ENCODE measurements around the gene ICAM2.
"Not testable (repeated sequence)": the region's sequence is repeated elsewhere in the genome, so short reads cannot be mapped to it uniquely, and the experiment has no call there.

The ICAM2 gene

GRCh38 chr17:64042700-64043485 lies 22.5 kb upstream of the ICAM2 start:
- DNase-seq = no peak

- DNase-seq = no peak
Observed at GRCh38 chr17:64041912-64042311, 21.5 kb upstream of the ICAM2 start.

- DNase-seq = no peak
Observed at GRCh38 chr17:64040206-64040605, 19.8 kb upstream of the ICAM2 start.

- DNase-seq = no peak
Observed at GRCh38 chr17:64039106-64039400, 18.6 kb upstream of the ICAM2 start.

GRCh38 chr17:64038331-64039105 lies 18.1 kb upstream of the ICAM2 start:
- no peak for DNase-seq

GRCh38 chr17:64037802-64038201 lies 17.4 kb upstream of the ICAM2 start:
- no peak for DNase-seq

- DNase-seq = no peak
Observed at GRCh38 chr17:64037180-64037579, 16.7 kb upstream of the ICAM2 start.

GRCh38 chr17:64036198-64036922 lies 15.9 kb upstream of the ICAM2 start:
- DNase-seq = no peak

- DNase-seq = no peak
Observed at GRCh38 chr17:64032081-64032480, 11.6 kb upstream of the ICAM2 start.

- DNase-seq = peak; percentile 45
Observed at GRCh38 chr17:64028874-64029464, 8.5 kb upstream of the ICAM2 start.

GRCh38 chr17:64025732-64026294 lies 5.4 kb upstream of the ICAM2 start:
- peak; percentile 87 for DNase-seq

- DNase-seq = peak; percentile 40
Observed at GRCh38 chr17:64024781-64025731, 4.6 kb upstream of the ICAM2 start.

GRCh38 chr17:64024215-64024654 lies 3.8 kb upstream of the ICAM2 start:
- no peak for DNase-seq

GRCh38 chr17:64022611-64023063 lies 2.2 kb upstream of the ICAM2 start:
- no peak for DNase-seq

GRCh38 chr17:64019551-64019961 lies 877 bp downstream of the ICAM2 start:
- DNase-seq = not testable (repeated sequence)

- DNase-seq = no peak
Observed at GRCh38 chr17:64017381-64017980, 3.0 kb downstream of the ICAM2 start.

GRCh38 chr17:64016974-64017373 lies 3.5 kb downstream of the ICAM2 start:
- DNase-seq = no peak

GRCh38 chr17:64016231-64016784 lies 4.1 kb downstream of the ICAM2 start:
- no peak for DNase-seq

GRCh38 chr17:64015447-64015846 lies 5.0 kb downstream of the ICAM2 start:
- DNase-seq = no peak

- no peak for DNase-seq
Observed at GRCh38 chr17:64009571-64010402, 10.6 kb downstream of the ICAM2 start.
